Activated T-cell treated with anti-CD3 and anti-CD28 coated beads for 1 hour (primary cell): ENCODE measurements around the gene CAMTA1.

Source experiments
- DNase-seq: peaks from one replicate; pipeline ENCODE4 v3.0.0-alpha.2; 2020; ENCODE audit warnings: low read depth

CAMTA1 gene

DNA sequence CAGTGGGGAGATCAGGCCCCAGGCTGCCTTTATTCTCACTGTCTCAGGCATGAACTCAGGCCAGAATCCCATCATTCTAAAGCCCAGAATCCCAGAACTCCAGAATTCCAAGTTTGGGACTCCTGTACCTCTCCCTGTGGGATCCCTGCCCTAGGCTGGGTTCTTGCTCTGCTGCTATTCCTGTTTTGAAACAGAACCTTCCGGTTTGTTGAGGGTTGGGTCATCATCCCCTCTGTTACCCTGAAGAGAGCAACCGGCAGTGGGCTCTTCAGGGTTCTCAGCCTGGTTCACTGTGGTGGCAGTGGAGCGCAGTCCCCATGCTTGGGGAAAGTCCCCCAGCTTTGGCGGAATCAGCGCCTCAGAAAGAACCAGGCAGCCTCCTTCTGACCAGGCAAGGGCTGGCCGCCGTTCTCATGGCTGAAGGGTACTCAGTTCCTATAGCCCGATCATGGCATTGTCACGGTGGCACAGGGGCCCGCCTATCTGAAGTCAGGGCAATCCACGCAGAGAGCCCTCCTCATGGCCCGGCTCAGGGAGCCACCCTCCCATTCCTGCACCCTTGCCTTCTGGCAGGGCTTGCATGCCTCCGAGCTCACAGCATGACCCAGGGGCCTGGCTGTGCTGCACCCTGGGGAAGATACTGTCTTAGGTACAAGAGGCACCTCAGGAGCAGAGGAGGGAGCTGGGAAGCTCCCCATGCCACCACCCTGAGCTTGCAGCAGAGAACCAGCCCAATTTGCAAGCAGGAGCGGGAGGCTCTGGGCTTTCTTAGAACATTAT lies 650.2 kb downstream of the CAMTA1 start:
- DNase-seq: no peak

DNA sequence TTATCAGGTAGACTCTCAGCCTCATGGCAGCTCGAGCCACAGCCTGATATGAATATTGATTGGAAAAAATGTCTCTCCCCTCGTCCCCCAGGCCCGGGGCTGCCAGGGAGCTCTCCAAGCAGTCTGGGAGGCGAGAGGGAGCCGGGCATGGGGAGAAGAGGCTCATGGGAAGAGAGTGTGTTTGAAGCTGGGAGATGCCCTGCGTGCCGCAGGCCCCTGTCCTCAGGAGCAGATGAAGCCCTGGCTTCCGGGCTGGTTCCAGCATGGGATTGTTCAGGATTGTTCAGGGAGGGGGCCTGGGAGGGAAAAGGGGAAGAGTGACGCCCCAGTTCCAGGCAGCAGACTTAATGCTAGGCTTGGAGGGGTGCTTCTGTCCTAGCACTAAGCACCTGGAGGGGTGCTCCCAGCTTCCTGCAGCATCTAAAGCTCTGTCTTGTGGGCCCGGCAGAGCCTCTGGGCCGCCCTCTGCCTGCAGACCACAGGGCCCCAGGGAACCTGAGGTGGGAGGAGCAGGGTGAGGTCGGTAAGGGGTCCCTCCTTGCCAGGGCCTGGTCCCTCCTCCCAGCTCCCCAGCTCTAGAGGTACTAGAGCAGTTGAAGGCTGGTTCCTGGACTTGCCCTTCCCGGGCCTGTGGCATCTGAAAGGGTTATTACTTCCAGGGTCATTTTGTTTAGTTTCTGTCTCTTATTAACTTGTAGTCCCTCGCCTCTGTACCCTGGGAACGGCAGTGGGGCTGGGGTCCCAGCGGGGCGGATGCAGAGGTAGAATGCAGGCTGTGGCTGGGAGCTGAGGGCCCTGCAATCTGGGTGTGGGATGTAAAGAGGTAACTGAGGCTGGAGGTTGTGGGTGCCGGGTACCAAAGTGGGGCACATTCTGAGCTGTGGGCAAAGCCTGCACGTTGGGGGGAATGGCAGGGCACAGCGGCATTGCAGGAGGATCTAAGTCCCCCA lies 651.1 kb downstream of the CAMTA1 start:
- no peak for DNase-seq

DNA sequence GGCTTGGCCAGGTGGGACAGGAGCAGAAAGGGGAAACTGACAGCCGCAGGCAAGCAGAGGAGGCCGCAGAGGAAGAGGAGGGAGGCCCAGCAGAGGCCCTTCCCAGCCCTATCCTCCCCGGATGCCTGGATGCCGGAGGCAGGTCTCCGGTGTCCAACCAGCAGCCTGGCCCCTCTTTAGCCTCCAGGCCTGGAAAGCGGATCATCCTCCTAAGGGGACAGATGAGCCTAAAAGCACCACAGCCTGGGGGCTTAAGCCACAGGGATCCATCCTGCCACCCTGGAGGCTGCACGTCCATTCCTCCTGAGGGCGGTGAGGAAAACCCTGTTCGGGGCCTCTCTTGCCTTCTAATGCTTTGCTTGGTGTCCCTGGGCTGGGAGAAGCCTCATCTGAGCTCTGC lies 651.8 kb downstream of the CAMTA1 start:
- DNase-seq: no peak

- no peak for DNase-seq
Observed at GRCh38 chr1:7437608-7438395, 652.5 kb downstream of the CAMTA1 start.

- DNase-seq: no peak
Observed at GRCh38 chr1:7438396-7438785, 653.1 kb downstream of the CAMTA1 start.

GRCh38 chr1:7438921-7439655 lies 653.8 kb downstream of the CAMTA1 start:
- DNase-seq: no peak

GRCh38 chr1:7440154-7440553 lies 654.9 kb downstream of the CAMTA1 start:
- no peak for DNase-seq

GRCh38 chr1:7441143-7441841 lies 656.0 kb downstream of the CAMTA1 start:
- no peak for DNase-seq

GRCh38 chr1:7442036-7442435 lies 656.8 kb downstream of the CAMTA1 start:
- DNase-seq: no peak

GRCh38 chr1:7442918-7443317 lies 657.7 kb downstream of the CAMTA1 start:
- DNase-seq: no peak

- DNase-seq: no peak
Observed at GRCh38 chr1:7444363-7444762, 659.1 kb downstream of the CAMTA1 start.

DNA sequence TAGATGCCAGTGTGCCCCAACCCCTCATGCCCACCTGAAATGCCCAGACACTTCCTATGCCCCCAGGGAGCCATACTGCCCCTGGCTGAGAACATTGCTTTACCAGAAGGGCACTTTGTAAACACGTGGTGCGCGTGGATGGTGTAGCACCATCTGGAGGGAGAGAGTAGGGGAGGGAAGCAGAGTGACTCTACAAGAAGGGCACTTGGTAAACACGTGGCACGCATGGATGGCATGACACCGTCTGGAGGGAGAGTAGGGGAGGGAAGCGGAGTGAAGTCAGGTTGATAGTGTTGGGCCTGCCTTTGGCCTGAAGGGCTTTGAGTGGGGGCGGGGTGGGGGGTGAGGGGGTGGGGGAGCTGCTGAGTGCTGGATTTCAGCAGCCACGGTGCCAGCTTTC lies 661.8 kb downstream of the CAMTA1 start:
- no peak for DNase-seq

GRCh38 chr1:7447736-7448135 lies 662.5 kb downstream of the CAMTA1 start:
- DNase-seq: no peak

- no peak for DNase-seq
Observed at GRCh38 chr1:7448986-7449385, 663.7 kb downstream of the CAMTA1 start.

GRCh38 chr1:7449750-7450149 lies 664.5 kb downstream of the CAMTA1 start:
- no peak for DNase-seq

GRCh38 chr1:7450838-7451237 lies 665.6 kb downstream of the CAMTA1 start:
- DNase-seq: no peak

DNA sequence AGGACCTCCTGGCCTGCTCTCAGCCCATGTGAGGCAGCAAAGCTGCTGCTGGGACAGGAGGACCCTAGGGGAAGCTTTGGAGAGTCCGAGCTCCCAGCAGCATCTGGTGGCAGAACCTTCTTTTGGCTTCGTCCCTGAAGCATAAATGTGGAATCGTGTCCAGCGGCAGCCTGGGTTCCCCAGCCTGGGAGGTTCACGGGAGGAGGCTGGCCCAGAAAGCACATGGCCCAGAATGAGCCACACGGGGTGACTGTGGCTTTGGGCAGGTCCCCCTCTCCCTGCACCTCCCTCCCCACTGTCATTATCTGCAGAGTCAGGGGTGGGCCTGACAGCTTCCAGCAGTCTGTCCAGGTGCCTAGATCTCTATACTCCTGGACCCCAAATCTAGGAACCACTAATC lies 667.8 kb downstream of the CAMTA1 start:
- DNase-seq: no peak

- no peak for DNase-seq
Observed at GRCh38 chr1:7454052-7454815, 669.0 kb downstream of the CAMTA1 start.

DNA sequence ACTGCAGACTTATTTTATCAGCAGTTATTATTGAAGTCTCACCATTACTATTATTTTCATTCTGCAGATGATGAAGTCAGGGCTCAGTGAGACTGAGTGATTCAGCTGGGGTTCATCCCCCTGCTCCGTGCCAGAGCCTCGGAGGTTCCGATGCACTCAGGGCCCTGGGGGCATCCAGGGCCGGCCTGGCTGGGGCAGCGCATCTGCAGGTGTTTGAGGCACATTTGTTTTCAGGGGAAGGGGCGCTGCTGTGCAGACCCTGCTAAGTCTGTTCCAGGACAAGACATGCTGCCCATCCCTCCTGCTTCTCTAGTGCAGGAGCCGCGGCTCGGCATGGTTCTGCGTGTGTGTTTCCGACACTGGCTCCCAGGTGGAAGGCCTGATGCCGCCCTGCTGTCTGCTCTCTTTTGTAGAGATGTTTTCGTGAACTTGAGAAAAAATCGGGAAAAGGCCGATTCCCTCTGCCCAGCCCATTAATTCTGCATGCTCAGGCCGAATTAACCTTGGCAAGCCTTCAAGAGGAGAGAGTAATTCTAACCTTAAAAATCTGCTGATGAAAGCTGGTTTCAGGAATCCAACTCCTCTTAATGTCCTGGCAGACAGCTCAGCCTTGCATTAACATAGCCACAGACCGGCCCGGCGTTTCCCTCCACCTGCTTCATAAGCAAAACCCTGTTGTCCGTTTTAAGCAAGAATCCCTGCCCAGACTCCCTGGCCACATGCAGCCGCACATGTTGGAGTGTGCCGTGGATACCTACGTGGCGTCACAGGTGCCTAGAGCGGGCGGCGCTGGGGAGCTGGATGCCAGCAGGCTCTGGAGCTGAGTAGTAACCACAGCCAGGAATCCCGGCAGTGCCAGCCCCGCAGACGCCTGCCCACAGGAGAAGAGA lies 669.9 kb downstream of the CAMTA1 start:
- no peak for DNase-seq
